HEK293 (cell line): ENCODE measurements around the gene CLDN15.
A peak's percentile ranks its signal among the peaks of the same experiment; 100 is the strongest.

Experiments
- CTCF ChIA-PET: fragments of 350-600 bp; formaldehyde crosslinking; extraction: SDS; loops from one replicate; lab custom pipeline; 2021; ENCODE audit warnings: antibody characterized with exemption; lab: Yijun Ruan, JAX
- POLR2A ChIA-PET: fragments of 300-600 bp; formaldehyde crosslinking; extraction: SDS; loops from one replicate; lab custom pipeline; 2020; ENCODE audit warnings: antibody characterized with exemption, inconsistent platforms; lab: Yijun Ruan, JAX
- H3K27ac ChIP-seq: fragments of 200-500 bp; sonication (Bioruptor generic); 2 replicates; pipeline ENCODE4 v1.5.1; 2014; ENCODE audit warnings: low read depth, low read length, control low read depth, inconsistent platforms; ENCODE audit errors: extremely low read depth
- H3K36me3 ChIP-seq, 2 experiments: fragments of 200-500 bp in 1 of 2; sonication (Bioruptor generic) in 1 of 2; 1 replicate in 1 of 2; 2 replicates in 1 of 2; pipeline ENCODE4 v1.5.1; 2014 to 2017; ENCODE audit warnings: inconsistent platforms in 2 of 2, low read length in 2 of 2; ENCODE audit not compliant: control insufficient read depth in 2 of 2, insufficient read depth in 1 of 2
- H3K4me1 ChIP-seq: fragments of 200-500 bp; sonication (Bioruptor generic); 2 replicates; pipeline ENCODE4 v1.5.1; 2014; ENCODE audit warnings: mild to moderate bottlenecking, low read length, inconsistent platforms; ENCODE audit not compliant: control insufficient read depth, insufficient read depth
- H3K4me3 ChIP-seq: 2 replicates; pipeline ENCODE4 v1.5.1; 2011; ENCODE audit warnings: low read depth, mild to moderate bottlenecking, control low read depth, low read length, moderate library complexity
- H3K9me3 ChIP-seq: fragments of 200-500 bp; sonication (Bioruptor generic); 2 replicates; pipeline ENCODE4 v1.5.1; 2014; ENCODE audit warnings: low read depth, low read length, inconsistent platforms; ENCODE audit not compliant: control insufficient read depth, insufficient read depth
- GFI1B ChIP-seq: fragments of 450-650 bp; formaldehyde crosslinking; IDR thresholded peaks from 2 replicates; pipeline ENCODE4 v1.5.1; 2016; ENCODE audit warnings: missing biosample characterization, missing genetic modification characterization
- GLIS1 ChIP-seq: fragments of 450-650 bp; formaldehyde crosslinking; IDR thresholded peaks from 2 replicates; pipeline ENCODE4 v1.5.1; 2016; ENCODE audit warnings: missing biosample characterization, missing genetic modification characterization
- KLF1 ChIP-seq: fragments of 450-650 bp; formaldehyde crosslinking; IDR thresholded peaks from 2 replicates; pipeline ENCODE4 v1.5.1; 2016; ENCODE audit warnings: missing biosample characterization, missing genetic modification characterization
- KLF7 ChIP-seq: fragments of 450-650 bp; formaldehyde crosslinking; IDR thresholded peaks from 2 replicates; pipeline ENCODE4 v1.5.1; 2016; ENCODE audit warnings: missing biosample characterization, missing genetic modification characterization, borderline replicate concordance
- OSR2 ChIP-seq: fragments of 450-650 bp; formaldehyde crosslinking; IDR thresholded peaks from 2 replicates; pipeline ENCODE4 v1.5.1; 2016; ENCODE audit warnings: missing biosample characterization, missing genetic modification characterization
- REPIN1 ChIP-seq: fragments of 450-650 bp; formaldehyde crosslinking; IDR thresholded peaks from 2 replicates; pipeline ENCODE4 v1.5.1; 2017; ENCODE audit warnings: missing biosample characterization, missing genetic modification characterization, low read depth
- SCRT2 ChIP-seq: fragments of 450-650 bp; formaldehyde crosslinking; IDR thresholded peaks from 2 replicates; pipeline ENCODE4 v1.5.1; 2016; ENCODE audit warnings: missing biosample characterization, missing genetic modification characterization
- SP2 ChIP-seq: fragments of 450-650 bp; formaldehyde crosslinking; IDR thresholded peaks from 2 replicates; pipeline ENCODE4 v1.5.1; 2016; ENCODE audit warnings: missing biosample characterization, missing genetic modification characterization
- SP3 ChIP-seq: fragments of 450-650 bp; formaldehyde crosslinking; IDR thresholded peaks from 2 replicates; pipeline ENCODE4 v1.5.1; 2016; ENCODE audit warnings: missing biosample characterization, missing genetic modification characterization
- YY1 ChIP-seq: fragments of 450-650 bp; formaldehyde crosslinking; IDR thresholded peaks from 2 replicates; pipeline ENCODE4 v1.5.1; 2018; ENCODE audit warnings: missing biosample characterization, missing genetic modification characterization
- ZBTB48 ChIP-seq: fragments of 450-650 bp; formaldehyde crosslinking; IDR thresholded peaks from 2 replicates; pipeline ENCODE4 v1.5.1; 2016; ENCODE audit warnings: missing biosample characterization, missing genetic modification characterization
- ZBTB8A ChIP-seq: fragments of 450-650 bp; formaldehyde crosslinking; IDR thresholded peaks from 2 replicates; pipeline ENCODE4 v1.5.1; 2016; ENCODE audit warnings: missing biosample characterization, missing genetic modification characterization
- ZFP37 ChIP-seq: fragments of 450-650 bp; formaldehyde crosslinking; IDR thresholded peaks from 2 replicates; pipeline ENCODE4 v1.5.1; 2016; ENCODE audit warnings: missing biosample characterization, missing genetic modification characterization
- ZNF184 ChIP-seq: fragments of 450-650 bp; IDR thresholded peaks from 2 replicates; pipeline ENCODE4 v1.5.1; 2018; ENCODE audit warnings: missing biosample characterization, mild to moderate bottlenecking, missing genetic modification characterization
- ZNF2 ChIP-seq: fragments of 450-650 bp; formaldehyde crosslinking; IDR thresholded peaks from 2 replicates; pipeline ENCODE4 v1.5.1; 2016; ENCODE audit warnings: missing biosample characterization, missing genetic modification characterization
- ZNF223 ChIP-seq: fragments of 450-650 bp; formaldehyde crosslinking; IDR thresholded peaks from 2 replicates; pipeline ENCODE4 v1.5.1; 2016; ENCODE audit warnings: missing biosample characterization, missing genetic modification characterization
- ZNF239 ChIP-seq: fragments of 450-650 bp; formaldehyde crosslinking; IDR thresholded peaks from 2 replicates; pipeline ENCODE4 v1.5.1; 2016; ENCODE audit warnings: missing biosample characterization, missing genetic modification characterization
- ZNF341 ChIP-seq: fragments of 450-650 bp; formaldehyde crosslinking; IDR thresholded peaks from 2 replicates; pipeline ENCODE4; 2016; ENCODE audit warnings: low read depth, missing biosample characterization, missing genetic modification characterization
- ZNF354C ChIP-seq: fragments of 450-650 bp; formaldehyde crosslinking; IDR thresholded peaks from 2 replicates; pipeline ENCODE4 v1.5.1; 2016; ENCODE audit warnings: missing biosample characterization, missing genetic modification characterization, low read depth, borderline replicate concordance
- ZNF391 ChIP-seq: fragments of 450-650 bp; formaldehyde crosslinking; IDR thresholded peaks from 2 replicates; pipeline ENCODE4 v1.5.1; 2016; ENCODE audit warnings: low read depth, missing biosample characterization, missing genetic modification characterization, borderline replicate concordance
- ZNF394 ChIP-seq: fragments of 450-650 bp; formaldehyde crosslinking; IDR thresholded peaks from 2 replicates; pipeline ENCODE4 v1.5.1; 2016; ENCODE audit warnings: missing biosample characterization, missing genetic modification characterization, mild to moderate bottlenecking, moderate library complexity, borderline replicate concordance
- ZNF473 ChIP-seq: fragments of 450-650 bp; formaldehyde crosslinking; IDR thresholded peaks from 2 replicates; pipeline ENCODE4 v1.5.1; 2017; ENCODE audit warnings: missing biosample characterization, missing genetic modification characterization
- ZNF501 ChIP-seq: fragments of 450-650 bp; formaldehyde crosslinking; IDR thresholded peaks from 2 replicates; pipeline ENCODE4 v1.5.1; 2016; ENCODE audit warnings: missing biosample characterization, missing genetic modification characterization
- ZNF521 ChIP-seq: fragments of 450-650 bp; formaldehyde crosslinking; IDR thresholded peaks from 2 replicates; pipeline ENCODE4 v1.5.1; 2017; ENCODE audit warnings: missing biosample characterization, mild to moderate bottlenecking, missing genetic modification characterization
- ZNF529 ChIP-seq: fragments of 450-650 bp; formaldehyde crosslinking; IDR thresholded peaks from 2 replicates; pipeline ENCODE4 v1.5.1; 2017; ENCODE audit warnings: missing genetic modification characterization, missing biosample characterization; ENCODE audit not compliant: insufficient replicate concordance
- ZNF610 ChIP-seq: fragments of 450-650 bp; formaldehyde crosslinking; IDR thresholded peaks from 2 replicates; pipeline ENCODE4 v1.5.1; 2016; ENCODE audit warnings: missing biosample characterization, missing genetic modification characterization, borderline replicate concordance
- ZNF677 ChIP-seq: fragments of 450-650 bp; IDR thresholded peaks from 2 replicates; pipeline ENCODE4 v1.5.0; 2018; ENCODE audit warnings: missing biosample characterization, mild to moderate bottlenecking, missing genetic modification characterization, moderate library complexity
- ZNF701 ChIP-seq: fragments of 450-650 bp; formaldehyde crosslinking; IDR thresholded peaks from 2 replicates; pipeline ENCODE4 v1.5.1; 2016; ENCODE audit warnings: missing biosample characterization, missing genetic modification characterization
- ZNF747 ChIP-seq: fragments of 450-650 bp; formaldehyde crosslinking; IDR thresholded peaks from 2 replicates; pipeline ENCODE4 v1.5.1; 2016; ENCODE audit warnings: missing biosample characterization, missing genetic modification characterization
- ZNF791 ChIP-seq: fragments of 450-650 bp; formaldehyde crosslinking; IDR thresholded peaks from 2 replicates; pipeline ENCODE4 v1.5.1; 2016; ENCODE audit warnings: missing biosample characterization, missing genetic modification characterization
- ZNF837 ChIP-seq: fragments of 450-650 bp; formaldehyde crosslinking; IDR thresholded peaks from 2 replicates; pipeline ENCODE4 v1.5.1; 2016; ENCODE audit warnings: missing biosample characterization, missing genetic modification characterization
- TF ChIP-seq, protein P1 (sequence below): fragments of 450-650 bp; formaldehyde crosslinking; IDR thresholded peaks from 2 replicates; pipeline ENCODE4 v1.5.1; 2016; ENCODE audit warnings: missing biosample characterization, missing genetic modification characterization
- TF ChIP-seq, protein P2 (sequence below): fragments of 450-650 bp; formaldehyde crosslinking; IDR thresholded peaks from 2 replicates; pipeline ENCODE4 v1.5.1; 2016; ENCODE audit warnings: missing biosample characterization, missing genetic modification characterization
- TF ChIP-seq, protein P3 (sequence below): fragments of 450-650 bp; formaldehyde crosslinking; IDR thresholded peaks from 2 replicates; pipeline ENCODE4 v1.5.1; 2016; ENCODE audit warnings: missing biosample characterization, missing genetic modification characterization

CLDN15 gene

DNA sequence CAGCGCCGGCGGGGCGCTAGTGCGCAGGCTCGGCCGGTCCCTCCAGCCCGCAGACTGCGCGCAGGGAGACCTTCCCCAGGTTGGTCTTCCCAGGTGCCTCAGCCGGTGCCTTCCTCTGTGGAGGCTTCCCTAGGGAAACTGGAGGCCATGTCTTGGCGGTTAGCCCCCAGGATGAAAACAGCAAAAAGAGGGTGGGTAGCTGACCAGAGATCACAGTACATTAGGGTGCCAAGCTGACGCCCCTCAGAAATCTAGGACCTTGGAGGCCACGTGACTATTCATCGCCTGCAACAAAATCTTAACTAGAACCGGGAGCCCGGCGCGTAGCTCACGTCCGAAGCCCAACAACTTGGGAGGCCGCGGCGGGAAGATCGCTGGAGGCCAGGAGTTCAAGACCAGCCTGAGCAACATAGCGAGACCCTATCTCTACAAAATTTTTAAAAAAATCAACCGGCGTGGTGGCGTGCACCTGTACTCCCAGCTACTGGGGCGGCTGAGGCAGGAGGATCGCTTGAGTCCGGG is 7.6 kb upstream of the CLDN15 start (continued):
- no peak for TF ChIP-seq KLF1 (tag by site-specific recombination)
- TF ChIP-seq GFI1B, result no peak
- TF ChIP-seq ZNF354C (tag by site-specific recombination), result no peak
- no peak for TF ChIP-seq ZNF747
- no peak for TF ChIP-seq ZNF223
- TF ChIP-seq, protein P1, sequence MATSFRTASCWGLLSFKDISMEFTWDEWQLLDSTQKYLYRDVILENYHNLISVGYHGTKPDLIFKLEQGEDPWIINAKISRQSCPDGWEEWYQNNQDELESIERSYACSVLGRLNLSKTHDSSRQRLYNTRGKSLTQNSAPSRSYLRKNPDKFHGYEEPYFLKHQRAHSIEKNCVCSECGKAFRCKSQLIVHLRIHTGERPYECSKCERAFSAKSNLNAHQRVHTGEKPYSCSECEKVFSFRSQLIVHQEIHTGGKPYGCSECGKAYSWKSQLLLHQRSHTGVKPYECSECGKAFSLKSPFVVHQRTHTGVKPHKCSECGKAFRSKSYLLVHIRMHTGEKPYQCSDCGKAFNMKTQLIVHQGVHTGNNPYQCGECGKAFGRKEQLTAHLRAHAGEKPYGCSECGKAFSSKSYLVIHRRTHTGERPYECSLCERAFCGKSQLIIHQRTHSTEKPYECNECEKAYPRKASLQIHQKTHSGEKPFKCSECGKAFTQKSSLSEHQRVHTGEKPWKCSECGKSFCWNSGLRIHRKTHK (tag by site-specific recombination), result no peak
- TF ChIP-seq SCRT2, result no peak
- 0 out of 2 replicates have a peak, but pooled peaks have one; percentile 11 for TF ChIP-seq ZNF501
- TF ChIP-seq ZNF521 (tag by site-specific recombination), result no peak
- peak; percentile 85 for TF ChIP-seq ZBTB48 (tag by site-specific recombination)
- TF ChIP-seq ZFP37 (tag by site-specific recombination), result no peak
- TF ChIP-seq ZBTB8A (tag by site-specific recombination), result 0 out of 2 replicates have a peak, but pooled peaks have one; percentile 35
- TF ChIP-seq, protein P2, sequence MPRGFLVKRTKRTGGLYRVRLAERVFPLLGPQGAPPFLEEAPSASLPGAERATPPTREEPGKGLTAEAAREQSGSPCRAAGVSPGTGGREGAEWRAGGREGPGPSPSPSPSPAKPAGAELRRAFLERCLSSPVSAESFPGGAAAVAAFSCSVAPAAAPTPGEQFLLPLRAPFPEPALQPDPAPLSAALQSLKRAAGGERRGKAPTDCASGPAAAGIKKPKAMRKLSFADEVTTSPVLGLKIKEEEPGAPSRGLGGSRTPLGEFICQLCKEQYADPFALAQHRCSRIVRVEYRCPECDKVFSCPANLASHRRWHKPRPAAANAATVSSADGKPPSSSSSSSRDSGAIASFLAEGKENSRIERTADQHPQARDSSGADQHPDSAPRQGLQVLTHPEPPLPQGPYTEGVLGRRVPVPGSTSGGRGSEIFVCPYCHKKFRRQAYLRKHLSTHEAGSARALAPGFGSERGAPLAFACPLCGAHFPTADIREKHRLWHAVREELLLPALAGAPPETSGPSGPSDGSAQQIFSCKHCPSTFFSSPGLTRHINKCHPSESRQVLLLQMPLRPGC (tag by site-specific recombination), result no peak
- TF ChIP-seq ZNF791 (tag by site-specific recombination), result no peak
- TF ChIP-seq SP2, result no peak
- TF ChIP-seq ZNF610 (tag by site-specific recombination), result no peak
- TF ChIP-seq ZNF677, result no peak

DNA sequence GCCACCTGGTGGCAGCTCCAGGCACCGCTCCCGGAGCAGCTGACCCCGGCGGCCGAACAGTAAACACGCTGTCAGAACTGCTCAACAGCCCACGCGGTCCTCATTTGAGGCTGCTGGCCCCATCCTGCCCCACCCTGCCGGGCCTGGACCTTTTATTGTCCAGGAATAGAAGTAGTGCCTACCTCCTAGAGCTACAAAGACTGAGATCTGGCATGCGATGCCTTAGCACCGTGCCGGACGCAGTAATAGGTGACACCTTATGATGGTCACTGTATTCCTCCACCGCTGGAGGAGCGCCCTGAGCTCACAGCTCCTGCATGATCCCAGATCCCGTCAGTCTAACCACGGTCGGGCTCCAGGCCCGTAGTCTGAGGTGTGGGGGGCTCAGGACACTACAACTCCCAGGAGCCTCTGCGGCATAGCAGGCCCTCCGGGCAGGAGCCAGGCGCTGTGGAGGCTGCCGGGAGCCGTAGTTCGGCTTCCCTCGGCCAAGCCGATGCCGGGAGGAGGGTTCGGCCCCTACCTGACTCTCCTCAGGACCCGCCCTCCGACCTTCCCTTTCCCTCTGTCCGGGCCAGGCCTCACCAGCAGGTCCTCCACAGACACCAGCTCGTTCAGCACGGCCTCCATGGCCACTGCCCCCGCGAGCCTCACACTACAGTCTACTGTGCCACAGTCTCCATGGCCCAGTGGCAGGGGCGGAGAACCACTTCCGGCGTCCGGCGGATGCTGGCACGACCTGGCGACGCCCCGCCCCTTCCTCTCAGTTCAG is 7.0 kb upstream of the CLDN15 start, which contains the start of gene FIS1:
Gene FIS1, minus strand, starts transcription at position 707 of the 772 bp plus-strand sequence. Its CDS starts 77 bp downstream, at position 630.
- peaks cover 2% of the 10 kb centered on the region; the same call in 1 of the 2 replicates for H3K4me1 ChIP-seq
- peak within 1 kb of the TSS; percentile 53 for H3K27ac ChIP-seq
- H3K36me3 ChIP-seq, result peaks cover 0 to 32% of the 10 kb centered on the region in 2 experiments; a peak in 2 of 3 replicates
- POLR2A ChIA-PET, result interaction anchor here (0.6 to 3.3 kb wide), 6 partner anchors 8 to 197 kb away, joined by 3 to 23 read pairs (median 7); partner anchors contain the start of genes PLOD3 and ZNHIT1
- CTCF ChIA-PET, result interaction anchor here (0.6 to 3.9 kb wide), 34 partner anchors 9 to 1672 kb away, joined by 3 to 40 read pairs (median 4); partner anchors contain the start of genes PLOD3, TRIM56 and ZNHIT1
- H3K9me3 ChIP-seq, result no peaks in the 10 kb centered on the region
- peak within 1 kb of the TSS; percentile 73 for H3K4me3 ChIP-seq
- TF ChIP-seq ZNF394 (tag by site-specific recombination) (peak; percentile 53), ZNF701 (no peak), ZNF341 (tag by site-specific recombination) (peak; percentile 71), ZNF837 (tag by site-specific recombination) (no peak), GLIS1 (tag by site-specific recombination) (peak; percentile 11; the same call in 1 of the 2 replicates), OSR2 (tag by site-specific recombination) (0 out of 2 replicates have a peak, but pooled peaks have one; percentile 15), KLF7 (tag by site-specific recombination) (0 out of 2 replicates have a peak, but pooled peaks have one; percentile 16), ZNF529 (tag by site-specific recombination) (no peak), ZNF2 (peak; percentile 80), ZNF184 (tag by site-specific recombination) (no peak), ZNF239 (tag by site-specific recombination) (no peak), SP3 (tag by site-specific recombination) (peak; percentile 91), REPIN1 (tag by site-specific recombination) (no peak), ZNF473 (no peak), ZNF501 (peak; percentile 79; the same call in 1 of the 2 replicates), ZNF391 (tag by site-specific recombination) (0 out of 2 replicates have a peak, but pooled peaks have one; percentile 49), YY1 (tag by site-specific recombination) (peak; percentile 62; the same call in 1 of the 2 replicates), KLF1 (tag by site-specific recombination) (peak; percentile 40; the same call in 1 of the 2 replicates)
- TF ChIP-seq, protein P3, sequence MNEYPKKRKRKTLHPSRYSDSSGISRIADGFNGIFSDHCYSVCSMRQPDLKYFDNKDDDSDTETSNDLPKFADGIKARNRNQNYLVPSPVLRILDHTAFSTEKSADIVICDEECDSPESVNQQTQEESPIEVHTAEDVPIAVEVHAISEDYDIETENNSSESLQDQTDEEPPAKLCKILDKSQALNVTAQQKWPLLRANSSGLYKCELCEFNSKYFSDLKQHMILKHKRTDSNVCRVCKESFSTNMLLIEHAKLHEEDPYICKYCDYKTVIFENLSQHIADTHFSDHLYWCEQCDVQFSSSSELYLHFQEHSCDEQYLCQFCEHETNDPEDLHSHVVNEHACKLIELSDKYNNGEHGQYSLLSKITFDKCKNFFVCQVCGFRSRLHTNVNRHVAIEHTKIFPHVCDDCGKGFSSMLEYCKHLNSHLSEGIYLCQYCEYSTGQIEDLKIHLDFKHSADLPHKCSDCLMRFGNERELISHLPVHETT (tag by site-specific recombination), result peak; percentile 28; the same call in 1 of the 2 replicates
